ENCODE measurements around the gene MYO1D. TPM values are rescaled to one million over a fixed set of nuclear protein-coding genes. Genes with fewer than 3 reads are reported as not detected.

Gene MYO1D
- total RNA-seq, 2 donors from 2014 or later, result 162 to 201 TPM

DNA sequence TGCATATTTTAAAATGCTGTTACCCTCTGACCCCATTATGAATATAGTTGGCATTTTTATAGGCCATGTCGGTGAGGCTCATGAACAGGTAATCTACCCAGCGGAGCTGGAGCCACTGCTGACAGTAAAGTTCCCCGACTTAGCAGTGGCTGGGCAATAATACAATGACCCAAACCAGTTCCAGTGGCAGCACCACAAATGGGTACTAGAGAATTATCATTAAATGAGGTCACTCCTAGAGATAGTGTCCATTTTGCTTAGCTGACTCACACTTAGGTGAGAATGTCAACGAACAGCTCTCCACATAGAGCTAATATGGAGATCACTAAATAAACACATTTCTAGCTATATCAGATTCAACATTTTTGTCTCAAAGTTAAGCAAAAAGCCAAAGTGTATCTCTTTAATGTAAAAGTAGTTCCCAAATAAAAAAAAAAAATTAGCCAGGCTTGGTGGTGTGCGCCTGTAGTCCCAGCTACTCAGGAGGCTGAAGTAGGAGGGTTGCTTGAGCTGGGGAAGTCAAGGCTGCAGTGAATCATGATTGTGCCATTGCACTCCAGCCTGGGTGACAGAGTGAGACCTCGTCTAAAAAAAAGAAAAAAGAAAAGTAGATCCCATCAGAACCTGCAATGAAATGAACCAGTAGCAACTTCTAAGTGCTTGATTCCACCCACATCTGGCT is 7.4 kb downstream of the MYO1D start:
- DNase-seq (ENCODE audit: low spot score), result no peak
- intact Hi-C loops (cut with DNase I), result no loop called here

- intact Hi-C loops (cut with DNase I), result no loop called here
These were observed 11.8 kb downstream of the MYO1D start for GRCh38 chr17:32865141-32865540.

DNA sequence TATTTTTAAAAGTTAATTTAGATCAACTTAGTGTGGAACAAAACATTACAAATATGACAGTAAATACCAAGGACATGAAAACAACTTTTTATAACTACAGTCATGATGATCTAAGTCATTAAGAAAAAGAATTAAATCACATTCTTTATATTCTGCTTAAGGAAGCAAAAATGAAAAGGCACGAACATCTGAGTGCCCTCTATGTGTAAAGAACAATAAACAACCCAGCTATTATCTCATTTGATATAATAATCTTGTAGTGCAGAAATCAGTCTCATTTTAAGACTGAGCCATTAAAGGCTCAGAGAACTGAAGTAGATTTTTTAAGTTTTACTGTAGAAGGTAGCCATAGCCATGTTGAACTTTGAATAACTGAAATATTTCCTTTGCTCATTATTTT is 13.4 kb downstream of the MYO1D start:
- intact Hi-C loops (cut with DNase I), result loop anchor here in 1 of 2 donors (5.0 kb wide), 1 partner anchor 36 kb away; no protein-coding TSS in a partner anchor
- DNase-seq (ENCODE audit: low spot score), result no peak

More at GRCh38 chr17:32865141-32865540, 11.8 kb downstream of the MYO1D start:
- DNase-seq (ENCODE audit: low spot score), result no peak

GRCh38 chr17:32862940-32863339 is 14.0 kb downstream of the MYO1D start:
- intact Hi-C loops (cut with DNase I), result loop anchor here in 1 of 2 donors (5.0 kb wide), 1 partner anchor 36 kb away; no protein-coding TSS in a partner anchor
- no peak for DNase-seq (ENCODE audit: low spot score)

DNA sequence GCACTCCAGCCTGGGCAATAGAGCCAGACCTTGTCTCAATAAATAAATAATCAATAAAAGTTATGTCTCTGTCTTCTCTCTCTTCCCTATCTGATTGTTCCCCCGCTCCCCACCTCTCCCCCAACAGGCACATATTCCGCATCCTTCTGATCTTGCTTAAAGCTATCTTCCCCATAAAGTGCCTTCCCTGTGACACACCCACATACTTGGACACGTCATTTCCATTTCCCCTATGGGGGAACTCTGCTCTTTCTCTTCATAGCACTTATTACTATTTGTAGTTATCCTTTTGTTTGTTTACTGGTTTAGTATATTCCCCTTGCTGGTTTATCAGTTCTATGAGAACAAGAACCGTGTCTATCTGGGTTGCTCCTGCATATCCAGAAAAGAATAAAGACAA is 14.9 kb downstream of the MYO1D start:
- intact Hi-C loops (cut with DNase I), result loop anchor here in 1 of 2 donors (5.0 kb wide), 1 partner anchor 35 kb away; no protein-coding TSS in a partner anchor

DNA sequence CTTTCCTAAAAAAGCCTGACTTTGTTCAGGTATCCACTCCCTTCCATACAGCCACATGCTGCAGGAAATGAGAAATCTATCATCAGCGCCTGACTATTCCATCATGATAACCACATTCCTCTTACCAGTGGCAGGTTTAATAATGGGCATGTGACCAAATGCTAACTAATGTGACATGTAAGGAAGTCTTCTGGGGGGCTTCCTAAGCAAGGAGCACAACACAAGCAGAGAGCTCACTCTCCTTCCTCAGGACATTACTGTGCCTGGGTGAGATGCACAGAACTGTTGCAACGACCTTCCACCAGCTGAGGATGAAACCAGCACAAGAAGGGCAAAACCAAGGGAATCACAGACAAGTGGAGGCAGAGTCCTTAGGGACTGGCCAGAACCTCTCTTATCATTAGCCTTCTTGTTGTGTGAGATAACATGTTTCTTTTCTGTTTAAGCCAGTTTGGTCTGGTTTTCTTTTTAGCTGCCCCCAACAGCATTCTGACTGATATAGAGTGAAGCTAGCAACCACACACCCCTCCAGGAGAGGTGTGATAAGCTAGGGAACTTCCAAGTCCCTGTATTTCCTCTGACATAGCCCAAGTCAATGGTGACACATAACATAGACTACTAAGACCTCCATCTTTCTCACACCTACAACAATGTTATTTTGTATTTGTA is 16.9 kb downstream of the MYO1D start:
- intact Hi-C loops (cut with DNase I), result loop anchor here in 1 of 2 donors (5.0 kb wide), 1 partner anchor 33 kb away; no protein-coding TSS in a partner anchor
- no peak for DNase-seq (ENCODE audit: low spot score)

More for the DNA sequence above, 14.9 kb downstream of the MYO1D start:
- DNase-seq (ENCODE audit: low spot score), result no peak

- intact Hi-C loops (cut with DNase I), result no loop called here
- no peak for DNase-seq (ENCODE audit: low spot score)
These were observed 21.3 kb downstream of the MYO1D start for GRCh38 chr17:32855620-32856019.

DNA sequence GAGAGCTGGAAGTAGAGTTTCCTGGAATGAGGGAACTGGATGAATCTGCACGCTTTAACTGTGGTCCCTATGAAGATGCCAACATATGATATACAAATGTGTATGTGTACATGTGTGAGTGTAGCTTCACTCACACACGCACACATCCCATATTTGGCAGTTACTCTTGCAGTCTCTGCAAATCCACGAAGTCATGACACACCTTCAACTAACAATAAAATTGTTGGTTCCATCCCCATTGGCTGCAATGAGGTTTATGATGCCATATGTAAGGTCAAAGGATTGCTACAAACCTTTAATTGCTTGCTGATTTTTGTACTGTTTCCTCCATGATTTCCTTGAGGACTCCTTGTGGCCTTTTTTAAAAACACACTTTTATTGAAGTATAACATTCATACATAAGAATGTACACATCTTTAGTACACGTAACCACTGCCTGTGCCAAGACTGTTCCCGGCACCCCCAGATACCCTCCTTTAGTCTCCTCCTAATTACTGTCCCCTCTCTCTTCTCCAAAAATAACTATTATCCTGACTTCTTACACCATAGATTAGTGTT is 22.0 kb downstream of the MYO1D start:
- intact Hi-C loops (cut with DNase I), result no loop called here
- no peak for DNase-seq (ENCODE audit: low spot score)

GRCh38 chr17:32854207-32854606 is 22.7 kb downstream of the MYO1D start:
- DNase-seq (ENCODE audit: low spot score), result no peak
- intact Hi-C loops (cut with DNase I), result no loop called here

DNA sequence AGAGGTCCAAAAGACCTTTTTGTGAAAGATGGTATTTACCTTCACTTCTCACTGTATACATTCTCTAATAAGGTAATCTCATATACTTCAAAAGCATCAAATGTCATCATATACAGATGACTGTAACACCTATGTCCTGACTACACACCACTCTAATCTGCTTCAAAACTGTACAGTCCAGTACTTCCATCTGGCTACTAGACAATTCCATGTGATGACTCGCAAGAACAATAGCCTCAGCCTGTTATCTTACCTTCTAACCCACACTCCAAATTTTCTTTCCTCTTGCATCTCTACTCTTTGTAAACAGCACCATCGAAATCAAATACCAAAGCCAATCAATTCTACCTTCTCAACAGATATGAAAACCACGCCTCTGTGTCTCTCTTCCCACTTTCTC is 24.1 kb downstream of the MYO1D start:
- no peak for DNase-seq (ENCODE audit: low spot score)
- intact Hi-C loops (cut with DNase I), result no loop called here

GRCh38 chr17:32849879-32850278 is 27.0 kb downstream of the MYO1D start:
- intact Hi-C loops (cut with DNase I), result no loop called here
- no peak for DNase-seq (ENCODE audit: low spot score)

- intact Hi-C loops (cut with DNase I), result no loop called here
- no peak for DNase-seq (ENCODE audit: low spot score)
These were observed 28.9 kb downstream of the MYO1D start for GRCh38 chr17:32847977-32848376.

GRCh38 chr17:32846143-32846542 is 30.8 kb downstream of the MYO1D start:
- intact Hi-C loops (cut with DNase I), result no loop called here
- no peak for DNase-seq (ENCODE audit: low spot score)

- DNase-seq (ENCODE audit: low spot score), result no peak
- intact Hi-C loops (cut with DNase I), result no loop called here
These were observed 36.7 kb downstream of the MYO1D start for GRCh38 chr17:32840241-32840640.

DNA sequence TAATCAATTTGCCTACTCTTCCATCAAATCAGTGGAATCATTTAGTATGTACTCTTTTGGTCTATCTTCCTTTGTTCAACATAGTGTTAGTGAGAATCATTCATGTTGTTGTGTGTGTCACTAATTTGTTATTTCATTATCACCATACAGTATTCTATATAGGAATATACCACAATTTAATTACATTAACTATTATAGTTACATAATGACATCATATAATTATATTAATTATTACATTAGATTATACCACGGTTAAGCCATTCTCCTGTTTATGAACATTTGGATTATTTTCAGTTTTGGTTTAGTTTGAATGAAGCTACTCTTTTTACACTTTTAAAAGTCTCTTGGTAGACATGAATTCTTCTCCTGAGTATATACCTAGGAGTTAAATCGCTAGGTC is 40.4 kb downstream of the MYO1D start:
- intact Hi-C loops (cut with DNase I), result no loop called here
- no peak for DNase-seq (ENCODE audit: low spot score)

- no peak for DNase-seq (ENCODE audit: low spot score)
- intact Hi-C loops (cut with DNase I), result no loop called here
These were observed 41.6 kb downstream of the MYO1D start for GRCh38 chr17:32835291-32835761.

DNA sequence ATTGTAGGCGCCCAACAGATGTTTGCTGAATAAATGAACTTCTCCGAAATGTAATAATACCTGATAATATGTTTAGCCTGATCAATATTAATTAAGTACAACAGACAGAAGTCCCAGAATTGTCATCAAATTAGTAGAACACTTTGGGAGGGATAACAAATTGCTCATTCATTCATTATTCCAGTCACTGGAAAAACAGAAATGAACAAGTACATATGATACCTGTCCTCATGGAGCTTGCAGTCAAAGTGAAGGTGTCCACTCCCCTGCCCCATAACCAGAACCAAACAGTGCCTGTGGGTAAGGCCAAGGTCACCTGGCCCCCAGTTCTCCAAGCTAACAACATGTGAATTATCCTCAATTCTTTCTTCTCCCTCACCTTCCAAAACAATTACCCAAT is 42.8 kb downstream of the MYO1D start:
- intact Hi-C loops (cut with DNase I), result no loop called here
- no peak for DNase-seq (ENCODE audit: low spot score)

GRCh38 chr17:32833526-32833925 is 43.4 kb downstream of the MYO1D start:
- DNase-seq (ENCODE audit: low spot score), result no peak
- intact Hi-C loops (cut with DNase I), result no loop called here

- no peak for DNase-seq (ENCODE audit: low spot score)
- intact Hi-C loops (cut with DNase I), result no loop called here
These were observed 43.8 kb downstream of the MYO1D start for GRCh38 chr17:32833076-32833475.

- intact Hi-C loops (cut with DNase I), result no loop called here
- no peak for DNase-seq (ENCODE audit: low spot score)
These were observed 45.2 kb downstream of the MYO1D start for GRCh38 chr17:32831627-32832243.
